Measurements from ENCODE around the gene DNAJB1.
A peak's percentile ranks its signal among the peaks of the same experiment; 100 is the strongest.
"Not testable (repeated sequence)": the region's sequence is repeated elsewhere in the genome, so short reads cannot be mapped to it uniquely, and the experiment has no call there.

Gene DNAJB1

DNA sequence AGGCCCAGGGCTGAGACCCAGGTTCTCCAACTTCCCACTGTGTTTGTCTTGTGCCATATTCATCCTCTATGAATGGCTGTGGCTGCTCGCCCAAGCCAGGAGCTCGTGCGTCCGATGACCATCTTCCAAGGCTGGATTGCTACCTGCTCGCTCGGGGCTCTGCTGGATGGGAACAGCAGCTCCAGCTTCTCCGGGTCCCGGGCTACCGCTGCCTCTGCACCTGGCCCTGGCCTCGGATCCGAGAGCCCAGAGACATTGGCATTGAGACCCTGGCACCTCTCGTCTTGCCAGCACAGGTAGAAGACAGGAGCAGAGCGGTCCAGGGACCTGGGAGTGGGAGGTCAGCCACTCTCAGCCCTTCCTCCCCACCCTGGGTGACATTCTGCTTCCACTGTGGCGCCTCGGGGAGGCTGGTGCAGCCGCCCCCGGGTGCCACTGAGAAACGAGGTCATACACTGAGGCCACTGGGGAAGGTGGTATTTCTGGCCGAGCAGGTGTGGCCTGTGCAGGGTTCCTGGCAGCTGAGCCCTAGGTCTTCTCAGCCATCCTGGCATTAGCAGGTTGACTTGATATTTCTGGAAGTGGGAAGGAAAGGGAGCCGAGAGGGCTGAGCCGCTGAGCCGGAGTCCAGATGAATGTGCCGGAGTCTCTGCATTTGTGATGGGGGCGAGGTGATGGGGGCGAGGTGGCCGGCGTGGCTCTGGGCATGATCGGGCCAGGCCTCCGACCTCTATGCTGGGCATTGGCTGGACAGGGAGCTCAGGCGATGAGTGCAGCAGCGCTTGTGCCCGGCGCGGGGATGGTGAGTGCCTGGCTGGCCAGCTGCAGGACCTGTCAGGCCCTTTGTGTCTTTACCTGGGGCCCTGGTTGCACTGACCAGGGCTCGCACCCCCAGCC, 35.1 kb upstream of the DNAJB1 start:
- no peak for DNase-seq

DNA sequence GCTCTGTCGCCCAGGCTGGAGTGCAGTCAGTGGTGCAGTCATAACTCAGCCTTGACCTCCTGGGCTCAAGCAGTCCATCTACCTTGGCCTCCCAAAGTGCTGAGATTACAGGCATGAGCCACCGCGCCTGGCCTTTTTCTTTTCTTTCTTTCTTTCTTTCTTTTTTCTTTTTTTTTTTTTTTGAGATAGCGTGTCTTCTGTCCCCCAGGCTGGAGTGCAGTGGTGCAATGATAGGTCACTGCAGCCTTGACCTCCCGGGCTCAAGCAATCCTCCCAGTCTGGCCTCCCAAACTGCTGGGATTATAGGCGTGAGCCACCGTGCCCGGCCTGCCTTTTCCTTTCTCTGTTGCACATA, 33.8 kb upstream of the DNAJB1 start:
- DNase-seq = not testable (repeated sequence)

DNA sequence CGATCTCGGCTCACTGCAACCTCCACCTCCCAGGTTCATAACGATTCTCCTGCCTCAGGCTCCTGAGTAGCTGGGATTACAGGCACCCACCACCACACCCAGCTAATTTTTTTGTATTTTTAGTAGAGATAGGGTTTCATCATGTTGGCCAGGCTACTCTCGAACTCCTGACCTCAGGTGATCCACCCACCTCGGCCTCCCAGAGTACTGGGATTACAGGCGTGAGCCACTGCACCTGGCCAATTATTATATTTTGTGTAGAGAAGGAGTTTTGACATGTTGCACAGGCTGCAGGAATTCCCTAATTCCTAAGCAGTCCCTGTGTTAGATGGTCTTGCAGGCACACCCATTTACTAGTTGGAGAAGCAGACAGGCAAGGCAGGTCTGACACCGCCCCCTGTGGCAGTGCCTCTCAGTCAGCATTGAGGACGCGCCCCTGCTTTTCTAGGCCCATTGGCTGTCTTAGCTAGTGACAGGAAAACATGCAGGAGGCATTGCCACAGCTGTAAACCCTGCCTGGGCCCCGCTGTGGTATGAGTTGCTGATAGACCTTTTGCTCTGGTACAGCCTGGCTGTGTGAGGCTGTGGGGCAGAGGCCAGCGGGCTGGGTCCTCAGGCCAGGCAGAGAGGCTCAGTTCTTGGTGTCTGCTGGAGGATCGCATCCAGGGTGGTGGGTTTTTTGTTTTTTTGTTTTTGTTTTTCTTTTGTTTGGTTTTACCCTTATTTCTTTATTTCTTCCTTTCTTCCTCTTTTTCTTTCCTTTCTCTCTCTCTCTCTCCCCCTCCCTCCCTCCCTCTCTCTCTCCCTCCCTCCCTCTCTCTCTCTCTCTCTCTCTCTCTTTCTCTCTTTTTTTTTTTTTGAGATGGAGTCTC, 33.2 kb upstream of the DNAJB1 start:
- DNase-seq = not testable (repeated sequence)

DNA sequence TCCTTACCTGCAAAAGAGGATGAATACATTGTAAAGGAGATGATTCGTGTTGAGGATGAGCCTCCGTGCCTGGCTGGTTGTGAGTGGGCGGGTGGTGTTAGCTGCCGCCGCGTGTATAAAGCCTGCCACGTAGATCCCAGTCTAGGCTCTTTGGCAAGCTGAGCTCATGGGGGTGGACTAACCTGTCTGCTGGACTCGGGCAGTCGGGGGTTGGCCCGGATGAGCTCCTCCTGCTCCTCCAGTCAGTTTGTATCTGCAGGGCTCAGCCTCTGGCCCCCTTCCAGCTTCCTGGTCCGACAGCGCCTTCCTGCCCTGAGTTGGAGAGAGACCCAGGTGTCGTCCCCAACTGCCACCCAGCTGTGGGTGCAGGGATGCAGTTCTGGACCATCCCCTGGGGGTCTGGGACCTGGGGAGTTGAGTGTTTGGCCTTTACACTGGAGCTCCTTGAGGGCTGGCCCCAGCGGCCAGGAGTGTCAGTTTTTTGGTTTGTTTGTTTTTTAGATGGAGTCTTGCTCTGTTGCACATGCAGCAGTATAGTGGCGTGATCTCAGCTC, 32.1 kb upstream of the DNAJB1 start:
- DNase-seq = peak; percentile 51

DNA sequence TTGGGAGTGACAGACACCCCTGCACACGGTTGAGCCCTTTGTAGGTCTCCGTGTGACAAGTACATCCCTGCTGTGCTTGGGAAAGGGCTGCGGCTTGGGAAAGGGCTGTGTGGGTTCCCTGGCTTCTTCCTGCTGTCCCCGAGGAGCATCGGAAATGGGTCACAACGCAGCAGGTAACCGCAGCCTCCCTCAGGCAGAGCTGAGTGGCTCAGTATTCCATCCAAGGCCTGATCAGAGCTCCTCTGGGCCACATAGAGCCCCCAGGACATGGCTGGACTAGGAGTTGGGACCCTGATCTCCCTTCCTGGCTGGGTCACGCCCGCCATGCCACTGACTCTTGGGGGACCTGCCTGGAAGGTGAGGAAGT, 27.5 kb upstream of the DNAJB1 start:
- DNase-seq = no peak

DNA sequence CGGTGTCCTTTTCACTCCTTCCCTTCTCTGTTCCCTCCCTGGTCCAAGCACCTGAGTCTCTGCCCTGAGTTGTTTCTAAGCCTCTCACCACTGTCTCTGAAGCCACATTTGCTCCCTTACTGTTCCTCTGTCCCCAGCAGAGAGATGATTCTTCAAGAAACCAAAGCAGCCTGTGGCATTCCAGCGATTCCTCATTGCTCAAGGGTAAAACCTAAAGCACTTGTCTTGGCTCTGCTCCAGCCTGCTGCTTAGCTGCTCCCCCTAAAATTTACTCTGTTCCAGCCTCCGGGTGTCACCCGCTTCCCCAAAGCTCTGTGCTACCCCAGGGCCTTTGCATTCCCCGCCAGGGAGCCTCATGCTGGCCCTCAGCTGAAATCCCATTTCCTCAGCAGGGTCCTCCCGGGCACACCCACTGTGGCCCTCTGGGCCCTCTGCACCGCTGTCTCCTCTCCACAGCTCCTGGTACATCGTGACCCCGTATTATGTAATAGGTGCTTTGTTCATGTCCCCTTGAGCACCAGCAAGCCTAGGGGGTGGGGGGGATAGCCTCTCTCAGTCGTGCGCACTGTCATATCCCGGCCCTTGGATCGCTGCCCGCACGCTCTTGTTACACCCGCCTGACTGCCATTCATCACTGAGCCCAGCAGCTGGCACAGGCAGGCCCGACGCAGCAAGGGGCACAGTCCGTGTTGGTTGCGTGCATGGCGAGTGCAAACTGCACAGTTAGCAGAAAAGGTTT, 26.9 kb upstream of the DNAJB1 start:
- peak; percentile 91 for DNase-seq

DNA sequence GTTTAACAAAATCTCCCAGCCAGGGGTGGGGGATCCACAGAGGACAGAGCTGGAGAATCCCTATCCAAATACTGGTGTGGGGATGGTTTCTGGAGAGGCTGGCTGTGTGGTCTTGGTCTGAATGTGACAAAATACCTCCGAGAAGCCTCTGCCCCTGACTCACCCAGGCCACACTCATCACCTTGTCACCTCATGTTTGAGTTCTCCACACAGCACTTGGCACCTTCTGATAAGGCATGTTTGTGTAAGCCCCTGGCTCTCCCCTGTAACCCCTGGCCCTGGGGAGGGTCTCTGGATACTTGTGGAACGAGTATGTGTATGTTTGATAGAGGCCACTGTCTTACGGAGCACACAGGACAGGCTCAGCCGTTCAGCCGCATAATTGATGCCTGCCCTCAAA, 25.9 kb upstream of the DNAJB1 start:
- DNase-seq = no peak

DNA sequence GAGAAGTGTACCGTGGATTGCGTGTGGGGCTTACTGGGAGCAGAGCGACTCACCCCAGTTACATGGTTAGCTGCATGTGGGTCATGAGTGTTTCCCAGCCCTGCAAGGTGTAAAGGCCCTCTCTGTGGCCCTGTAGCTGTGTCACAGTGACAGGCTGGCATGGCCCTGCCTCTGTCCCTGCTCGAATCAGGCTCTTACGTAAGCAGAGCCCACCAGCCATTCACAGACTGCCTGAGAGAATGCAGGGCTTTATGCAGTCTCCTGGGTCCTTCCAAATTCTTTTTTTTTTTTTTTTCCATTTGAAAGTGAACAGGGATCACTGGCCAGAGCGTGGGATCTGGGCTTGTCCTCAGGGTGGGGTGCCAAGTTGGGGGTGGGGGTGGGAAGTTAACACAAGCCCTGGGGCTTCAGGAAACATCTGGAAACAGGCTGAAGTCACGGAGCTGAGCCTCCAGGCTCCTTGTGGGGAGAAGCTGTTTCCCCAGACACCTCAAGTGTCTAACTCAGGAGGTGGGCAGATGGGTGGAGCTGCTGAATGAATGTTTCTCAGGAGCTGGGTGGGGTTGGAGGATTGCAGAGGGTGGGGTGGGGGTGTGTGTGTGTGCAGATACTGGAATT, 24.6 kb upstream of the DNAJB1 start:
- no peak for DNase-seq

DNA sequence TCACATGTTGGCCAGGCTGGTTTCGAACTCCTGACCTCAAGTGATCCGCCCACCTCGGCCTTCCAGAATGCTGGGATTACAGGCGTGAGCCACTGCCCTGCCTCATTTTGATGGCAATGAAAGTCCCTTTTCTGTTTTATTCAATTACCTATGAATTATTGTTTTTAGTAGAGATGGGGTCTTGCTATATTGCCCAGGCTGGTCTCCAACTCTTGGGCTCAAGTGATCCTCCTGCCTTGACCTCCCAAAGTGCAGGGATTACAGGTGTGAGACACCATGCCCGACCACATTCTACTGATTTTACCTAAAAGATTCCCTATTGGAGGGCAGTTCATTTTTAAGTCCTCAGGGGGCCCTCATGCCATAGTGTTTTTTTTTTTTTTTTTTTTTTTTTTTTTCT, 23.8 kb upstream of the DNAJB1 start:
- not testable (repeated sequence) for DNase-seq

DNA sequence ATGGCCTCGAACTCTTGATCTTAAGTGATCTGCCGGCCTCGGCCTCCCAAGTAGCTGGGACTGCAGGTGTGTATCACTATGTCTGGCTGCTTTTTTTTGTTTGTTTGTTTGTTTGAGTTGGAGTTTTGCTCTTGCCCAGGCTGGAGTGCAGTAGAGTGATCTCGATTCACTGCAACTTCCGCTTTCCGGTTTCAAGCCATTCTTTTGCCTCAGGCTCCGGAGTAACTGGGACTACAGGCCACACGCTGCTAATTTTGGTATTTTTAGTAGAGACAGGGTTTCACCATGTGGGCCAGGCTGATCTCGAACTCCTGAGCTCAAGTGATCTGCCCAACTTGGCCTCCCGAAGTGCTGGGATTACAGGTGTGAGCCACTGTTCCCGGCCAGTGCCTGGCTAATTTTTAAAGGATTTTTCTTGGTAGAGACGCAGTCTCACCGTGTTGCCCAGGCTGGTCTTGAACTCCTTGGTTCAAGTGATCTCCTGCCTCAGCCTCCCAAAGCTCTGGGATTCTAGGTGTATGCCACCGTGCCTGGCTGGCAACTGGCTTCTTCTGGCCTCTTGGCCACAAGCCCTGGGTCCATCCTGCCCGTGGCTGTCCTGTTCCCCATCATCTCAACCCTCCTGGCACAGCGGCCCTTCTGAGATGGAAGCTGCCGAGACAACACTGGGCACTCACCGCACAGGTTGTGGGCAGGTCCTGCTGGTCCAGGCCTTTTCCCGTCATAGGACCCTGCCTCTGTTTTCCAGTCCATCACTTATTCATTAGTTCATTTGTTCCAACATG, 22.7 kb upstream of the DNAJB1 start:
- DNase-seq = no peak

DNA sequence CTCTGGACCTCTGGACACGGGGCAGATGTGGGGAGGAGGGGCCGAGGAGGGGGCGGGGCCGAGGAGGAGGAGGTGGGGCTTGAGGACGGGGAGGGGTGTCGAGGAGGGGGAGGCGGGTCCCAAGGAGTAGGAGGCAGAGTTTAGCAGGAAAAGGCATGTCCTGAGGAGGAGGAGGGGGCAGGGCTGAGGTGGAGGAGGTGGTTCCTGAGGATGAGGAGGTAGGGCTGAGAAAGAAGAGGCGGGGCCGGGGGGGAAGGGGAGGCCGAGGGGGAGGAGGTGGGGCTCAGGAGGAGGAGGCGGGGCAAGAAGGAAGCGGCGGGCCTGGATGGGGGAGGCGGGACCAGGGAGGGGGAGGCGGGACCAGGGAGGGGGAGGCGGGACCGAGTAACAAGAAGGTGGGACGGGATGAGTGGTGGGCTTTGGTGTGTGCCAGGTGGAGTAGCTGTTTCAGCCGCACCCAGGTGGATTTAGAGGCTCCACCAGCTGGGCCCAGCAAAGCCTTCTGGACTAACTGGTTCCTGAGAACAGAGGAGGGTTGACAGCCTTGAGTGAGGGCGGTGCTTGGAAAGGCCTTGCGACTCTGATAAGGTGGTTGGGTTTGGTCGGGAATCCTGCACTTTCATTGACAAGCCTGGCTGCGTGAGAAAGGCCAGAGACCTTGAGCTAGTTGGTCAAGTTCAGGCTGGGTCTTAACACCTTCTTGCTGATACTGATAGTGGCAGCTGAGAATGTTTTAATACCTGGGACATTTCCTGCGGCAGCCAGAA, 18.9 kb upstream of the DNAJB1 start:
- DNase-seq = no peak

DNA sequence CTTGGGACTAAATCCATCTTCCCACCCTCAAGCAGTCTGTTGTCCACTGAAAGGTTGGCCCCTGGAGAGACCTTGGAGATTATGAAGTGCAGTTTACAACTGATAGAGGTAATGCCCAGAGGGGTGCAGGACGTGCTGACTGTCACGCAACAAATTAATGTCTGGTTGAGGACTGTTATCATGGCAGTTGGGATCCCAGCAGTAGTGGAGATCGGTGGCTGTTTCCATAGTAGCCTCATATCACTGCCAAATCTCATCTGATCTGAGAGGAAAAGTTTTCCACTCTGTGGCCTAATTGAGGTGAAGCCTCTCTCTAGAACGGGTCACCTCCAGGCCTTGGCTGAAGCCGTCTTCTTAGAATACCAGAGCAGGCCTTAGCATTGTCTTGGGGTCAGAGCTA, 15.3 kb upstream of the DNAJB1 start:
- DNase-seq = no peak

DNA sequence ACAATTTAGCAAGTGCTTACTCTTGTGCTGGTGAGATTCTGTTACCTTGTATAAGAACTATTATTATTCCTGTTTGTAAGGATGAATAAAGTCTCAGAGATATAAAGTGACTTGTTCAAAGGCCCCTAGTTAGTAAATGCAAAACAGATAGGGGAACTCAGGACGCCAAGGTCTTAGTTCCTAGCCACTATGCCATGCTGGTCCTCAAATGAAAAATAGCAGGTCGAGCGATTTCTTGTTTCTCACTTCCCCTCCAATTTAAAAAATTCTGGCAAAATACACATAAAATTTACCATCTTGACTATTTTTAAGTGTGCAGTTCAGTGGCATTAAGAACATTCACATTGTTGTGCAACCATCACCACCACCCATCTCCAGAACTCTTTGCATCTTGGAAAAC, 12.3 kb upstream of the DNAJB1 start:
- DNase-seq = no peak

DNA sequence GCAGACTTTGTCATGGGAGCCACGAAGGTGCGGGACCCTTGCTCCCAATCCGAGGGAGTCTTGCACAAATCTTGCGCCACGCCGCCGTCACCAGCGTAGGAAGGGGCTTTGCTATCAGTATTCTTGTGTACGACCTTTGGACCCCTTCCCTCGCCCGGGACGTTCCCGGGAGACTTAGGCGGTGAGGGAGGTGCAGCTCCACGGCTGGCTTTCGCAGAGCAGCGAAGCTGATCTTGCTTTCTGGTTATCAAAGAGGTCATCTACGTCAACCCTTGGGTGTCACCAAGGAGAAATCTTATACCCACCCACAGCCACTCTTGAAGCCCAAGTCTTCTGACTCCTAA, 11.8 kb upstream of the DNAJB1 start:
- no peak for DNase-seq

DNA sequence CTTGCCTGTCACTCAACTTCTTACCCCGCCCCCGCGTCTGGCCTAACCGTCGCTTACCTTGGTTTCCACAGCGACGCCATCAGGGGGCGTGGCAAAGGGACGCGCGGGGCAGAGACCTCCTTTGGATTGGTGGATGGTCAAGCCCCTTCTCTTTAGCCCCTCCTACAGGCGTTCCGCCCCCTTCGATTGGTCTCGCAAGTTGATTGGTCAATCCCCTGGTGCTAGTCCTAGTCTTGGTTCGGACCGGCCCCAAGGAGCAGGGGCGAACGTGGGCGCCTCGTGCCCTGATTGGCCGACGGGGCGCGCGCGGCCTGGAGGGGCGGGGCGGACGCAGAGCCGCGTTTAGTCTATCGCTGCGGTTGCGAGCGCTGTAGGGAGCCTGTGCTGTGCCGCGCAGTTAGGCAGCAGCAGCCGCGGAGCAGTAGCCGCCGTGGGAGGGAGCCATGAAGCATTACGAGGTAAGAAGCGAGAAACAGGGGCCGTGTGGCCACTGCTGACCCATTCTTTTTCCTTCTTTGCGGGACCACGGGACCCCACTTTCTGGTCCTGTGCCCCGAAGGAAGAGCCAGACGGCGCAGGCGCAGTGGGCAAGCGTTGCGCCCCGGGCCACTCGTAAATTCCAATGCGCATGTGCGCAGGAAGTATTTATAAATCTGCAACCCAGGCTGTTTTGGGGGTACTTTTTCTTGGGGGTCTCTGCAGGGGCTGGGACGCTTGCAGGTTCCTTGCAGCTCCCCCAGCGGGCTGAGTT, 11.2 kb upstream of the DNAJB1 start, which contains the start of gene TECR:
TECR (plus strand) TSS at position 341 of the 751 bp plus-strand sequence; CDS start at position 444, 103 bp downstream.
- DNase-seq = peak; percentile 99

DNA sequence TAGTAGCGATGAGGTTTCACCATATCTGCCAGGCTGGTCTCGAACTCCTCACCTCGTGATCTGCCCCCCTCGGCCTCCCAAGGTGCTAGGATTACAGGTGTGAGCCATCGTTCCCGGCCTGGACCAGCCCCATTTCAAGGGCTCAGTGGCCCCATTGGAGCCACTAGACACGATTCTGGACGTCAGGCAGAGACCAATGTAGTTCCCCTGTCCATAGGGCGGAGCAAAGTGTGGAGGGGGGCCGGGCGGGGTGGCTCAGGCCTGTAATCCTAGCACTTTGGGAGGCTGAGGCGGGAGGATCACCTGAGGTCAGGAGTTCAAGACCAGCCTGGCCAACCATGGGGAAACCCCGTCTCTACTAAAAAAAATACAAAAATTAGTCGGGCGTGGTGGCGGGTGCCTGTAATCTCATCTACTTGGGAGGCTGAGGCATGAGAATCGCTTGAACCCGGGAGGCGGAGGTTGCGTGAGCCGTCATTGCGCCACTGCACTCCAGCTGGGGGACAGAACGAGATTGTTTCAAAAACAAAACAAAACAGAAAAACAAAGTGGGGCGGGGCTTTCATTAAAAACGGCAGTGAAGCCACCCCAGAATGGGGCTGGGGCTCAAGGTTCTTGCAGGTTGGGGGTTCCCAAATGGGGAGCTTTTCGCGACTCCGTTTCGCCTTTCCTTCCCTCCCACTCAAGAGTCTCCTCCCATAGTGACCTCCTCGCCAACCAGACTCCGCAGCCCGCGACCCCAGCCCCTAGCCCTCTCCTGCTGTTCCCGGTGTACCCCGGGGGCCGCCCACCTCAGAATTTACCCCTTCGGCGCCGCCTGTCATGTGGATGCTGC, 10.4 kb upstream of the DNAJB1 start:
- no peak for DNase-seq

DNA sequence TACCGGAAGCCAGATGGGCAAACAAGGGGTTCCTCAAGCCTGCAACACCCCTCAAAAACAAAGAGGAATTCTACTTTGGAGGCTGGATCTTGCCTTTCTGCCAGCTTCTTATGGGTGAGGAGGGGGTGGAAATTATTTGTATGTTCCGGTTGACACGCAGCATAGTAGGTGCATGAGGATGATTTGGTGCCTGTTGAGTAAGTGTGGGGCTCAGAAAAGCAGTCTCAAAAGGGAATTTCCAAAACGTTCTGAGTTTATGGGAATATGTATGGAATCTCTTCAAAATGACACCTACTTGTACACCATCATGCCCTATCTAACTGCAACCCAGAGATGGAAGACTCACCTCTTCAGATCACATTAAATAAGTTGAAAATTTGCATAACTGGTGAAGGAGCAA, 8.2 kb upstream of the DNAJB1 start:
- no peak for DNase-seq

DNA sequence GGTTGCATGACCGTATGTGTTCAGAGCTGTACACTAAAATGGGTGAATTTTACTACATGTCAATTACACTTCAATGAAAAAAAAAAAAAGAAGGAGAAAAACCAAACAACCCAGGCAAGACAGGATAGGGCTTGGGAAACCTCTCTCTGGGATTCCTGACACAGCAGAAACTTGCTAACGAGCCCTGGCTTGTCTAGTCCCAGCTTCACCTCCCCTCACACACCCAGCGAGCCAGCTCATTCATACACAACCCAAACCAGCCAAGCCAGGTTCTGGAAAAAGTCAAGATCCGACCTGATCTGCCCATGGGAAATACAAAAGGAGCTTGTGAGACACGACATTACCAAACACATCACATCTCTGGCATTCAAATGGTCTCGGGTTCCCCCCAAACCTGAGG, 7.5 kb upstream of the DNAJB1 start:
- no peak for DNase-seq

DNA sequence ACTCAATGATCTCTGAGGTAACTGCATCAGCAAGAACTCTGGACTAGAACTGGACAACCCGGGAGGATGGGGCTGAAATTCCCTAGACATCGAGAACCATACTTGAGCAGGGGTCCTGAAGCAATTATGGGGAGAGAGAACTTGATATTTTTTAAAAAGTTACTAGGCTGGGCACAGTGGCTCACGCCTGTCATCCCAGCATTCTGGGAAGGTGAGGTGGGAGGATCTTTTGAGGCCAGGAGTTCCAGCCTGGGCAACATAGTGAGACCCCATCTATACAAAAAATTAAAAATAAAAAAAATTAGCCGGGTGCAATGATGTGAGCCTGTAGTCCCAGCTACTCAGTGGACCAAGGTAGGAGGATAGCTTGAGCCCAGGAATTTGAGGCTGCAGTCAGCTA, 2.3 kb upstream of the DNAJB1 start:
- no peak for DNase-seq

Data from DMS79 (cell line).